ENCODE measurements around the gene FGGY.

GRCh38 chr1:59317343-59317742 is 20.4 kb downstream of the FGGY start:
- TF ChIP-seq FOXP2 (optimal IDR thresholded peaks at IDR 0.05; ENCODE audit: control extremely low read depth, extremely low read length, insufficient read depth): no peak
- no peak for TF ChIP-seq EZH2 (IDR thresholded peaks at IDR 0.05)
